Thyroid gland (tissue), 4 donors: ENCODE measurements around the gene ALDH4A1.

ENCODE experiments used
- POLR2A ChIP-seq, 2 donors: fragments of 450-650 bp; IDR thresholded peaks; one replicate each; pipeline ENCODE4 v1.6.1; 2017; ENCODE audit warnings: antibody characterized with exemption in 2 of 2, mild to moderate bottlenecking in 2 of 2, moderate library complexity in 1 of 2
- TF ChIP-seq, protein P1 (sequence below), 6 experiments: fragments of 200-600 bp in 3 of 6; fragments of 450-650 bp in 3 of 6; sonication (generic) in 3 of 6; IDR thresholded peaks; one replicate each; pipeline ENCODE4 v1.5.1; 2016 to 2019; ENCODE audit warnings: antibody characterized with exemption in 6 of 6, mild to moderate bottlenecking in 2 of 6, inconsistent platforms in 1 of 6, moderate library complexity in 1 of 6

DNA sequence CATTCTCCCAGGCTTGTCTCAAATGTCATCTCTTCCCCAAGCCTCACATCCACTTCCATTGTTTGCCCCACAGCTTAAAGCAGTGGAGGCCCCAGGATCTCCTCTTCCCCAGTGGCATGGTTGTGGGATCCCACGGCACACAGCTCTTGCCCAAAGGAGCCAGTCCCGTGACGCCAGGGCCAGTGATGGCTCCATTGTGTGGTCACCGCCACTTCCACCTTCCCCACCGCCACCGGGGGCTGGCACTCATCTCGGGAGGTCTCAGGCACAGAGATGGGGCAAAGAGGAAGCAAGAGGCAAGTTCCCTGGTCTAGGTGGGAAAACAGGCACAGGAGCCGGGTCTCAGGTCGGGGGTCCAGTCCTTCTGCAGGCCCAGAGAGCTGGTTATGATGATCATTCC, 22.9 kb upstream of the ALDH4A1 start:
- TF ChIP-seq, protein P1, sequence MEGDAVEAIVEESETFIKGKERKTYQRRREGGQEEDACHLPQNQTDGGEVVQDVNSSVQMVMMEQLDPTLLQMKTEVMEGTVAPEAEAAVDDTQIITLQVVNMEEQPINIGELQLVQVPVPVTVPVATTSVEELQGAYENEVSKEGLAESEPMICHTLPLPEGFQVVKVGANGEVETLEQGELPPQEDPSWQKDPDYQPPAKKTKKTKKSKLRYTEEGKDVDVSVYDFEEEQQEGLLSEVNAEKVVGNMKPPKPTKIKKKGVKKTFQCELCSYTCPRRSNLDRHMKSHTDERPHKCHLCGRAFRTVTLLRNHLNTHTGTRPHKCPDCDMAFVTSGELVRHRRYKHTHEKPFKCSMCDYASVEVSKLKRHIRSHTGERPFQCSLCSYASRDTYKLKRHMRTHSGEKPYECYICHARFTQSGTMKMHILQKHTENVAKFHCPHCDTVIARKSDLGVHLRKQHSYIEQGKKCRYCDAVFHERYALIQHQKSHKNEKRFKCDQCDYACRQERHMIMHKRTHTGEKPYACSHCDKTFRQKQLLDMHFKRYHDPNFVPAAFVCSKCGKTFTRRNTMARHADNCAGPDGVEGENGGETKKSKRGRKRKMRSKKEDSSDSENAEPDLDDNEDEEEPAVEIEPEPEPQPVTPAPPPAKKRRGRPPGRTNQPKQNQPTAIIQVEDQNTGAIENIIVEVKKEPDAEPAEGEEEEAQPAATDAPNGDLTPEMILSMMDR (IDR thresholded peaks at IDR 0.05): no peak
- TF ChIP-seq POLR2A (IDR thresholded peaks at IDR 0.05): no peak
